Measurements from ENCODE around the gene LIN54. TPM values are rescaled to one million over a fixed set of nuclear protein-coding genes. Genes with fewer than 3 reads are reported as not detected.
"Not testable (repeated sequence)": the region's sequence is repeated elsewhere in the genome, so short reads cannot be mapped to it uniquely, and the experiment has no call there.

The LIN54 gene
- total RNA-seq, 4 donors from 2014 or later, result 14.7 to 23.0 (median 16.4) TPM

- H3K27me3 ChIP-seq, result no peaks in the 10 kb centered on the region
- H3K27ac ChIP-seq, result no peak overlapping the region
- no peak for DNase-seq
- no peaks in the 10 kb centered on the region for H3K9me3 ChIP-seq
- intact Hi-C loops (cut with DNase I), result no loop called here
- TF ChIP-seq CTCF (IDR thresholded peaks at IDR 0.05), result no peak
- TF ChIP-seq POLR2A (IDR thresholded peaks at IDR 0.05), result no peak
- peaks cover 0 to 9% (median 0%) of the 10 kb centered on the region in 3 donors for H3K36me3 ChIP-seq
- no peaks in the 10 kb centered on the region for H3K4me1 ChIP-seq
- no peak overlapping the region for H3K4me3 ChIP-seq
Observed at GRCh38 chr4:82998898-82999297, 11.7 kb downstream of the LIN54 start.

- Histone ChIP-seq H3K27ac (no peak overlapping the region), H3K4me3 (no peak overlapping the region), H3K4me1 (peaks cover under 1 to 5% (median 2%) of the 10 kb centered on the region in 3 donors), H3K27me3 (no peaks in the 10 kb centered on the region), H3K9me3 (no peaks in the 10 kb centered on the region), H3K36me3 (peaks cover 0 to 3% (median 0%) of the 10 kb centered on the region in 3 donors)
- 62 to 67% methylated on average over 4 of the region's 4 CpGs for WGBS, 2 donors
- DNase-seq, result no peak
- intact Hi-C loops (cut with DNase I), result no loop called here
- TF ChIP-seq CTCF (IDR thresholded peaks at IDR 0.05) (no peak), POLR2A (IDR thresholded peaks at IDR 0.05) (no peak)
Observed at GRCh38 chr4:82994834-82995233, 15.8 kb downstream of the LIN54 start.

- intact Hi-C loops (cut with DNase I), result no loop called here
Observed at GRCh38 chr4:82989575-82990429, 20.8 kb downstream of the LIN54 start.

GRCh38 chr4:82988323-82988832, 22.2 kb downstream of the LIN54 start:
- Histone ChIP-seq H3K4me3 (no peak overlapping the region), H3K27ac (no peak overlapping the region), H3K9me3 (no peaks in the 10 kb centered on the region), H3K36me3 (peaks cover 0 to 11% (median 0%) of the 10 kb centered on the region in 3 donors), H3K4me1 (peaks cover 3 to 12% (median 7%) of the 10 kb centered on the region in 3 donors), H3K27me3 (no peaks in the 10 kb centered on the region)
- 66 to 67% methylated on average over 2 of the region's 2 CpGs for WGBS, 2 donors
- no peak for TF ChIP-seq CTCF (IDR thresholded peaks at IDR 0.05)
- TF ChIP-seq POLR2A (IDR thresholded peaks at IDR 0.05), result no peak
- intact Hi-C loops (cut with DNase I), result no loop called here
- DNase-seq, result no peak

More at GRCh38 chr4:82989575-82990429, 20.8 kb downstream of the LIN54 start:
- Histone ChIP-seq H3K36me3 (no peaks in the 10 kb centered on the region), H3K4me1 (peaks cover 3 to 12% (median 7%) of the 10 kb centered on the region in 3 donors), H3K27me3 (no peaks in the 10 kb centered on the region), H3K4me3 (no peak overlapping the region), H3K27ac (no peak overlapping the region), H3K9me3 (no peaks in the 10 kb centered on the region)
- no peak for TF ChIP-seq POLR2A (IDR thresholded peaks at IDR 0.05)
- no peak for DNase-seq
- WGBS, 2 donors, result 74 to 91% methylated on average over 2 of the region's 2 CpGs

GRCh38 chr4:82987519-82987918, 23.1 kb downstream of the LIN54 start:
- intact Hi-C loops (cut with DNase I); H3K4me3 ChIP-seq: not testable (repeated sequence)
- peaks cover 0 to 15% (median 0%) of the 10 kb centered on the region in 3 donors for H3K36me3 ChIP-seq

GRCh38 chr4:82984459-82984858, 26.2 kb downstream of the LIN54 start:
- Histone ChIP-seq H3K4me3 (no peak overlapping the region), H3K9me3 (no peaks in the 10 kb centered on the region), H3K27ac (no peak overlapping the region), H3K4me1 (peaks cover 0 to 4% (median under 1%) of the 10 kb centered on the region in 3 donors), H3K36me3 (peaks cover 0 to 15% (median 0%) of the 10 kb centered on the region in 3 donors), H3K27me3 (no peaks in the 10 kb centered on the region)
- intact Hi-C loops (cut with DNase I), result no loop called here
- DNase-seq, result no peak
- WGBS, 2 donors, result 90 to 99% methylated on average over 4 of the region's 4 CpGs
- TF ChIP-seq POLR2A (IDR thresholded peaks at IDR 0.05) (no peak), CTCF (IDR thresholded peaks at IDR 0.05) (no peak)

More at GRCh38 chr4:82987519-82987918, 23.1 kb downstream of the LIN54 start:
- H3K9me3 ChIP-seq, H3K27me3 ChIP-seq, DNase-seq, H3K27ac ChIP-seq: not testable (repeated sequence)
- peaks cover 3 to 12% (median 7%) of the 10 kb centered on the region in 3 donors for H3K4me1 ChIP-seq

Measured in esophagus squamous epithelium (tissue), 5 donors.